SU-DHL-6 (cell line): ENCODE data around the gene RAPSN.

Experiments used
- H2AFZ ChIP-seq: fragments of 200-600 bp; sonication (generic); 2 replicates; pipeline ENCODE4 v1.6.1; 2014; ENCODE audit warnings: low read depth, mild to moderate bottlenecking, moderate library complexity, mixed read lengths, antibody characterized with exemption, low read length; ENCODE audit not compliant: severe bottlenecking
- H3F3A ChIP-seq: fragments of 200-600 bp; shearing (Covaris generic); 2 replicates; pipeline ENCODE4 v1.6.0; 2016; ENCODE audit warnings: antibody characterized with exemption, mild to moderate bottlenecking; ENCODE audit not compliant: insufficient read depth
- H3K27ac ChIP-seq: fragments of 200-600 bp; sonication (generic); 2 replicates; pipeline ENCODE4 v1.5.1; 2016; ENCODE audit warnings: low read depth, mild to moderate bottlenecking, low read length, moderate library complexity, mixed read lengths
- H3K27me3 ChIP-seq: fragments of 200-600 bp; sonication (generic), shearing (Covaris generic); 2 replicates; pipeline ENCODE4 v1.6.0; 2014; ENCODE audit warnings: mild to moderate bottlenecking, low read length
- H3K36me3 ChIP-seq: fragments of 200-600 bp; sonication (generic); 2 replicates; pipeline ENCODE4 v1.6.1; 2014; ENCODE audit warnings: mild to moderate bottlenecking, low read length, mixed read lengths
- H3K4me2 ChIP-seq: fragments of 300-600, 200-600 bp; shearing (Covaris generic), sonication (generic); 2 replicates; pipeline ENCODE4 v1.6.0; 2014; ENCODE audit warnings: low read length, low read depth, mild to moderate bottlenecking; ENCODE audit not compliant: poor library complexity, severe bottlenecking
- H3K4me3 ChIP-seq: fragments of 200-600 bp; sonication (generic); 2 replicates; pipeline ENCODE4 v1.5.1; 2014; ENCODE audit warnings: antibody characterized with exemption, low read length, mild to moderate bottlenecking, mixed read lengths; ENCODE audit not compliant: insufficient read depth, poor library complexity, severe bottlenecking
- H3K79me2 ChIP-seq: fragments of 200-600 bp; sonication (generic); 2 replicates; pipeline ENCODE4 v1.6.1; 2014; ENCODE audit warnings: mild to moderate bottlenecking, low read length, moderate library complexity; ENCODE audit not compliant: insufficient read depth
- H3K9ac ChIP-seq: fragments of 200-600 bp; sonication (generic); 2 replicates; pipeline ENCODE4 v1.7.0; 2014; ENCODE audit warnings: mild to moderate bottlenecking, low read length
- H3K9me2 ChIP-seq: fragments of 200-600 bp; sonication (generic); replicated peaks from 2 replicates; pipeline ENCODE4 v1.6.1; 2014; ENCODE audit warnings: low read length; ENCODE audit not compliant: insufficient read depth
- H3K9me3 ChIP-seq: fragments of 200-600 bp; sonication (generic); 2 replicates; pipeline ENCODE4 v1.6.1; 2014; ENCODE audit warnings: low read length, mixed read lengths; ENCODE audit not compliant: insufficient read depth
- H4K20me1 ChIP-seq: fragments of 200-600 bp; sonication (generic); 2 replicates; pipeline ENCODE4 v1.6.1; 2014; ENCODE audit warnings: low read depth, mild to moderate bottlenecking, antibody characterized with exemption, low read length, moderate library complexity, mixed read lengths
- CTCF ChIP-seq: fragments of 200-600 bp; sonication (generic); IDR thresholded peaks from one replicate; pipeline ENCODE4 v1.5.1; 2017; ENCODE audit warnings: antibody characterized with exemption, mild to moderate bottlenecking, low read length, moderate library complexity; ENCODE audit not compliant: insufficient read depth, poor library complexity, severe bottlenecking
- EZH2phosphoT487 ChIP-seq: fragments of 200-600 bp; sonication (generic), shearing (Covaris generic); conservative IDR thresholded peaks from 2 replicates; pipeline ENCODE4 v1.6.1; 2018; ENCODE audit warnings: mild to moderate bottlenecking, antibody characterized with exemption, low read length, moderate library complexity, mixed read lengths

The RAPSN gene

DNA sequence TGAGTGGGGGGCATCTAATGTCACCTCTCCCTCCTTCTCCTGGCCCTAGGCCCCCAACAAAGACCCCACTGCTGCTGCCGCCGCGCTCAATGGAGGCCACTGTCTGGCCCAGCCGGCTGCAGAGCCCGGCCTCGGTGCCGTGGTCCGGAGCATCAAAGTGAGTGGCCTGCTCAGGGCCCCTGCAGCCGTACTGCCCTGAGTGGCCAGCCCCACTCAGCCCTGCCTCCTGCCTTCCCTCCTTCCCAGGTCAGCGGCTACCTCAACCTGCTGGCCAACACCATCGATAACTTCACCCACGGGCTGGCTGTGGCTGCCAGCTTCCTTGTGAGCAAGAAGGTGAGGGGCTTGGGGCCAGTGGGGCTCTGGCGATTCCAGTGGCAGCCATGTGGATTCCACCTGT, 35.6 kb downstream of the RAPSN start:
- Histone ChIP-seq H3K9ac (no peak overlapping the region), H3K9me3 (no peaks in the 10 kb centered on the region), H4K20me1 (no peaks in the 10 kb centered on the region), H3K9me2 (no peaks in the 10 kb centered on the region), H3K27me3 (no peaks in the 10 kb centered on the region), H3K4me2 (no peak overlapping the region), H3K36me3 (no peaks in the 10 kb centered on the region), H3K27ac (no peak overlapping the region), H3F3A (peaks cover 5% of the 10 kb centered on the region; the same call in 1 of the 2 replicates), H2AFZ (no peak overlapping the region), H3K4me3 (no peak overlapping the region), H3K79me2 (no peaks in the 10 kb centered on the region)
- TF ChIP-seq CTCF (no peak), EZH2phosphoT487 (no peak)

GRCh38 chr11:47411884-47412746, 36.8 kb downstream of the RAPSN start:
- Histone ChIP-seq H3K79me2 (no peaks in the 10 kb centered on the region), H3F3A (peaks cover 14% of the 10 kb centered on the region), H3K4me3 (no peak overlapping the region), H3K27me3 (no peaks in the 10 kb centered on the region), H4K20me1 (no peaks in the 10 kb centered on the region), H3K4me2 (no peak overlapping the region), H3K9ac (no peak overlapping the region), H3K36me3 (no peaks in the 10 kb centered on the region), H3K9me3 (no peaks in the 10 kb centered on the region), H2AFZ (no peak overlapping the region), H3K9me2 (no peaks in the 10 kb centered on the region), H3K27ac (no peak overlapping the region)
- peak; percentile 94 for TF ChIP-seq CTCF
- no peak for TF ChIP-seq EZH2phosphoT487

- no peaks in the 10 kb centered on the region for H3K9me3 ChIP-seq
- H3K9ac ChIP-seq: no peak overlapping the region
- H3F3A ChIP-seq: peaks cover 24% of the 10 kb centered on the region
- no peak overlapping the region for H2AFZ ChIP-seq
- H3K4me3 ChIP-seq: no peak overlapping the region
- H3K27me3 ChIP-seq: no peaks in the 10 kb centered on the region
- TF ChIP-seq EZH2phosphoT487 (no peak), CTCF (no peak)
- H3K27ac ChIP-seq: no peak overlapping the region
- no peaks in the 10 kb centered on the region for H4K20me1 ChIP-seq
- no peak overlapping the region for H3K4me2 ChIP-seq
- H3K36me3 ChIP-seq: no peaks in the 10 kb centered on the region
- no peaks in the 10 kb centered on the region for H3K79me2 ChIP-seq
- H3K9me2 ChIP-seq: no peaks in the 10 kb centered on the region
These were observed 38.3 kb downstream of the RAPSN start for GRCh38 chr11:47410370-47411264.
